Measurements from ENCODE around the gene MDFIC. TPM values are rescaled to one million over a fixed set of nuclear protein-coding genes. Genes with fewer than 3 reads are reported as not detected.

The MDFIC gene
- total and polyA plus RNA-seq, 4 donors: 3.2 to 6.6 (median 5.3) TPM

DNA sequence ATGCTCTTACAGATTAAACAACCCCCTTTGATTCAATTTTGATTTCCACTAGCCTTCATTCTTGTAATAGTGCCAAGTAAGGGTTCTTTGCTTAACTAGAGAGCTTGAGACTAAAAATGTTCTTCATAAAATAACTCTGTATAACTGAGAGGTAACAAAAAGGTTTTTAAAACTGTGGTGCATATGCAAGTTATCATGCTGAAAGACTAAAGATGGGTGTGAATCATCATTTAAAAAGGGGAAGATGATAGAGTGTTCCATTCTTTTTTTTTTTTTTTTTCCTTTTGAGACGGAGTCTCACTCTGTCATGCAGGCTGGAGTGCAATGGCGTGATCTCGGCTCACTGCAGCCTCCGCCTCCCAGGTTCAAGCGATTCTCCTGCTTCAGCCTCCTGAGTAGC lies 11.1 kb downstream of the MDFIC start:
- WGBS: 94% methylated on average over 5 of the region's 5 CpGs
- Histone ChIP-seq H3K27ac (ENCODE audit: low read depth in 1 of 2, low read length in 2 of 2) (no peak overlapping the region), H3K36me3 (ENCODE audit: control insufficient read depth in 4 of 4, insufficient read depth in 3 of 4, low read depth in 1 of 4, low read length in 3 of 4) (peaks cover 0 to 4% (median 0%) of the 10 kb centered on the region in 4 donors), H3K4me3 (ENCODE audit: low read depth in 1 of 3, low read length in 3 of 3) (no peak overlapping the region), H3K9me3 (ENCODE audit: control insufficient read depth in 4 of 4, low read length in 3 of 4) (no peaks in the 10 kb centered on the region), H3K9ac (ENCODE audit: low read depth in 1 of 2, low read length in 2 of 2) (no peak overlapping the region), H3K4me1 (ENCODE audit: control insufficient read depth in 4 of 4, insufficient read depth in 4 of 4, low read length in 3 of 4) (peaks cover 0 to 5% (median 2%) of the 10 kb centered on the region in 4 donors), H3K27me3 (ENCODE audit: control insufficient read depth in 4 of 4, insufficient read depth in 4 of 4, low read length in 3 of 4) (no peaks in the 10 kb centered on the region)
- TF ChIP-seq NR2F2 (IDR thresholded peaks at IDR 0.05) (no peak), RAD21 (IDR thresholded peaks at IDR 0.05) (no peak), EGR1 (IDR thresholded peaks at IDR 0.05; ENCODE audit: low read depth in 2 of 2) (no peak), FOXA2 (IDR thresholded peaks at IDR 0.05) (no peak), FOXA1 (IDR thresholded peaks at IDR 0.05) (no peak), HNF4A (conservative IDR thresholded peaks at IDR 0.05) (no peak), TAF1 (conservative IDR thresholded peaks at IDR 0.05) (no peak), YY1 (IDR thresholded peaks at IDR 0.05) (no peak)
- TF ChIP-seq, protein P1, sequence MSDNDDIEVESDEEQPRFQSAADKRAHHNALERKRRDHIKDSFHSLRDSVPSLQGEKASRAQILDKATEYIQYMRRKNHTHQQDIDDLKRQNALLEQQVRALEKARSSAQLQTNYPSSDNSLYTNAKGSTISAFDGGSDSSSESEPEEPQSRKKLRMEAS (IDR thresholded peaks at IDR 0.05): no peak
- TF ChIP-seq, protein P2, sequence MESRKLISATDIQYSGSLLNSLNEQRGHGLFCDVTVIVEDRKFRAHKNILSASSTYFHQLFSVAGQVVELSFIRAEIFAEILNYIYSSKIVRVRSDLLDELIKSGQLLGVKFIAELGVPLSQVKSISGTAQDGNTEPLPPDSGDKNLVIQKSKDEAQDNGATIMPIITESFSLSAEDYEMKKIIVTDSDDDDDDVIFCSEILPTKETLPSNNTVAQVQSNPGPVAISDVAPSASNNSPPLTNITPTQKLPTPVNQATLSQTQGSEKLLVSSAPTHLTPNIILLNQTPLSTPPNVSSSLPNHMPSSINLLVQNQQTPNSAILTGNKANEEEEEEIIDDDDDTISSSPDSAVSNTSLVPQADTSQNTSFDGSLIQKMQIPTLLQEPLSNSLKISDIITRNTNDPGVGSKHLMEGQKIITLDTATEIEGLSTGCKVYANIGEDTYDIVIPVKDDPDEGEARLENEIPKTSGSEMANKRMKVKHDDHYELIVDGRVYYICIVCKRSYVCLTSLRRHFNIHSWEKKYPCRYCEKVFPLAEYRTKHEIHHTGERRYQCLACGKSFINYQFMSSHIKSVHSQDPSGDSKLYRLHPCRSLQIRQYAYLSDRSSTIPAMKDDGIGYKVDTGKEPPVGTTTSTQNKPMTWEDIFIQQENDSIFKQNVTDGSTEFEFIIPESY (IDR thresholded peaks at IDR 0.05): no peak
- TF ChIP-seq, protein P3, sequence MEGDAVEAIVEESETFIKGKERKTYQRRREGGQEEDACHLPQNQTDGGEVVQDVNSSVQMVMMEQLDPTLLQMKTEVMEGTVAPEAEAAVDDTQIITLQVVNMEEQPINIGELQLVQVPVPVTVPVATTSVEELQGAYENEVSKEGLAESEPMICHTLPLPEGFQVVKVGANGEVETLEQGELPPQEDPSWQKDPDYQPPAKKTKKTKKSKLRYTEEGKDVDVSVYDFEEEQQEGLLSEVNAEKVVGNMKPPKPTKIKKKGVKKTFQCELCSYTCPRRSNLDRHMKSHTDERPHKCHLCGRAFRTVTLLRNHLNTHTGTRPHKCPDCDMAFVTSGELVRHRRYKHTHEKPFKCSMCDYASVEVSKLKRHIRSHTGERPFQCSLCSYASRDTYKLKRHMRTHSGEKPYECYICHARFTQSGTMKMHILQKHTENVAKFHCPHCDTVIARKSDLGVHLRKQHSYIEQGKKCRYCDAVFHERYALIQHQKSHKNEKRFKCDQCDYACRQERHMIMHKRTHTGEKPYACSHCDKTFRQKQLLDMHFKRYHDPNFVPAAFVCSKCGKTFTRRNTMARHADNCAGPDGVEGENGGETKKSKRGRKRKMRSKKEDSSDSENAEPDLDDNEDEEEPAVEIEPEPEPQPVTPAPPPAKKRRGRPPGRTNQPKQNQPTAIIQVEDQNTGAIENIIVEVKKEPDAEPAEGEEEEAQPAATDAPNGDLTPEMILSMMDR (IDR thresholded peaks at IDR 0.05; ENCODE audit: low read depth, low read length, missing input control): no peak
- TF ChIP-seq, protein P4, sequence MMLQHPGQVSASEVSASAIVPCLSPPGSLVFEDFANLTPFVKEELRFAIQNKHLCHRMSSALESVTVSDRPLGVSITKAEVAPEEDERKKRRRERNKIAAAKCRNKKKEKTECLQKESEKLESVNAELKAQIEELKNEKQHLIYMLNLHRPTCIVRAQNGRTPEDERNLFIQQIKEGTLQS (IDR thresholded peaks at IDR 0.05): no peak
- no peak for DNase-seq (ENCODE audit: low spot score)

DNA sequence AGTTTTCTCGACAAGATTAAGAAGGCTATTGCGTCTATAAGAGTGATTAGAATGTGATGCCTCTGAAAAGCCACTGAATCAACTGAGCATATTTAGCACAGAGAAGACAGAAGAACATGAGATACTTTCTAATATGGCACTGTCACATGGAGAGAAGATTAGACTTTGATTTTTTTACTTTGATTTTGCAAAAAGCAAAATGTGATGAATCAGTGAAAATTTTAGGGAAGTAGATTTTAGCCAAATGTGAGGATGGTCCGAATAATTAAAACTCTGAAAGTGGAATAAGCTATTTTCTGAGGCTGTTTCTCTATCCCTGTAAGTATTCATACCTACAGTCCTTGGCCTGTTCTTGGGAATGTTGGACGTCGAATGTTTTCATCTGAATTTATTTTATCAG lies 11.8 kb downstream of the MDFIC start:
- Histone ChIP-seq H3K4me3 (ENCODE audit: low read depth in 1 of 3, low read length in 3 of 3) (no peak overlapping the region), H3K27me3 (ENCODE audit: control insufficient read depth in 4 of 4, insufficient read depth in 4 of 4, low read length in 3 of 4) (no peaks in the 10 kb centered on the region), H3K27ac (ENCODE audit: low read depth in 1 of 2, low read length in 2 of 2) (no peak overlapping the region), H3K36me3 (ENCODE audit: control insufficient read depth in 4 of 4, insufficient read depth in 3 of 4, low read depth in 1 of 4, low read length in 3 of 4) (peaks cover 0 to 4% (median 0%) of the 10 kb centered on the region in 4 donors), H3K9me3 (ENCODE audit: control insufficient read depth in 4 of 4, low read length in 3 of 4) (no peaks in the 10 kb centered on the region), H3K9ac (ENCODE audit: low read depth in 1 of 2, low read length in 2 of 2) (no peak overlapping the region), H3K4me1 (ENCODE audit: control insufficient read depth in 4 of 4, insufficient read depth in 4 of 4, low read length in 3 of 4) (peaks cover 0 to 5% (median 2%) of the 10 kb centered on the region in 4 donors)
- 92% methylated on average over 5 of the region's 5 CpGs for WGBS
- no peak for TF ChIP-seq FOXA1 (IDR thresholded peaks at IDR 0.05)
- DNase-seq (ENCODE audit: low spot score): no peak

DNA sequence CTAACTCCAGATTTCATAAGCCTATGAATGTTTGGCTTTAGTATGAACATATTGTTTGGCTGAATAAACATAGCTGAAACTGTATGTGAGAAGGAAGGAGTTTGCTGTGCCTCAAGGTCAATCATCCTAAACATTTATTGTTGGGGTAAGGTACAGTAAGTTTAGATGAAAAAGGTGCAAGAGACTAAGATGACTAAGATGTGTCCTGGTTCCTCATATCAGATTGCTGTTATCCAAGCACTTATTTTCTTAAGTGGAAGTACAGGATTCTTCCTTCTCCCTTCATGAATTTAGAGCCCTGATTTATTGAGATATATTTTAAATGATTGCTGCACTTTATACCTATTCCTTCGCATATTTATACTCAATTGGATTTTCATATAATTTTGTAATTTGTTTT lies 12.2 kb downstream of the MDFIC start:
- Histone ChIP-seq H3K4me3 (ENCODE audit: low read depth in 1 of 3, low read length in 3 of 3) (no peak overlapping the region), H3K4me1 (ENCODE audit: control insufficient read depth in 4 of 4, insufficient read depth in 4 of 4, low read length in 3 of 4) (peaks cover 0 to 5% (median 2%) of the 10 kb centered on the region in 4 donors), H3K27me3 (ENCODE audit: control insufficient read depth in 4 of 4, insufficient read depth in 4 of 4, low read length in 3 of 4) (no peaks in the 10 kb centered on the region), H3K9me3 (ENCODE audit: control insufficient read depth in 4 of 4, low read length in 3 of 4) (no peaks in the 10 kb centered on the region), H3K36me3 (ENCODE audit: control insufficient read depth in 4 of 4, insufficient read depth in 3 of 4, low read depth in 1 of 4, low read length in 3 of 4) (peaks cover 0 to 4% (median 0%) of the 10 kb centered on the region in 4 donors), H3K9ac (ENCODE audit: low read depth in 1 of 2, low read length in 2 of 2) (no peak overlapping the region), H3K27ac (ENCODE audit: low read depth in 1 of 2, low read length in 2 of 2) (no peak overlapping the region)
- WGBS: 93% methylated on average over 1 of the region's 1 CpG
- no peak for DNase-seq (ENCODE audit: low spot score)
- TF ChIP-seq GABPA (IDR thresholded peaks at IDR 0.05 in 1 of 2, conservative IDR thresholded peaks at IDR 0.05 in 1 of 2): no peak
- TF ChIP-seq JUND (IDR thresholded peaks at IDR 0.05): no peak
- TF ChIP-seq YY1 (IDR thresholded peaks at IDR 0.05): no peak
- TF ChIP-seq, protein P2 (IDR thresholded peaks at IDR 0.05): no peak
- no peak for TF ChIP-seq RAD21 (IDR thresholded peaks at IDR 0.05)
- TF ChIP-seq HNF4G (IDR thresholded peaks at IDR 0.05): no peak
- TF ChIP-seq FOXA2 (IDR thresholded peaks at IDR 0.05): no peak
- TF ChIP-seq HNF4A (conservative IDR thresholded peaks at IDR 0.05): no peak
- no peak for TF ChIP-seq NR2F2 (IDR thresholded peaks at IDR 0.05)
- TF ChIP-seq TAF1 (conservative IDR thresholded peaks at IDR 0.05): no peak
- TF ChIP-seq, protein P4 (IDR thresholded peaks at IDR 0.05): no peak
- TF ChIP-seq, protein P1 (IDR thresholded peaks at IDR 0.05): no peak
- no peak for TF ChIP-seq FOXA1 (IDR thresholded peaks at IDR 0.05)
- TF ChIP-seq, protein P5, sequence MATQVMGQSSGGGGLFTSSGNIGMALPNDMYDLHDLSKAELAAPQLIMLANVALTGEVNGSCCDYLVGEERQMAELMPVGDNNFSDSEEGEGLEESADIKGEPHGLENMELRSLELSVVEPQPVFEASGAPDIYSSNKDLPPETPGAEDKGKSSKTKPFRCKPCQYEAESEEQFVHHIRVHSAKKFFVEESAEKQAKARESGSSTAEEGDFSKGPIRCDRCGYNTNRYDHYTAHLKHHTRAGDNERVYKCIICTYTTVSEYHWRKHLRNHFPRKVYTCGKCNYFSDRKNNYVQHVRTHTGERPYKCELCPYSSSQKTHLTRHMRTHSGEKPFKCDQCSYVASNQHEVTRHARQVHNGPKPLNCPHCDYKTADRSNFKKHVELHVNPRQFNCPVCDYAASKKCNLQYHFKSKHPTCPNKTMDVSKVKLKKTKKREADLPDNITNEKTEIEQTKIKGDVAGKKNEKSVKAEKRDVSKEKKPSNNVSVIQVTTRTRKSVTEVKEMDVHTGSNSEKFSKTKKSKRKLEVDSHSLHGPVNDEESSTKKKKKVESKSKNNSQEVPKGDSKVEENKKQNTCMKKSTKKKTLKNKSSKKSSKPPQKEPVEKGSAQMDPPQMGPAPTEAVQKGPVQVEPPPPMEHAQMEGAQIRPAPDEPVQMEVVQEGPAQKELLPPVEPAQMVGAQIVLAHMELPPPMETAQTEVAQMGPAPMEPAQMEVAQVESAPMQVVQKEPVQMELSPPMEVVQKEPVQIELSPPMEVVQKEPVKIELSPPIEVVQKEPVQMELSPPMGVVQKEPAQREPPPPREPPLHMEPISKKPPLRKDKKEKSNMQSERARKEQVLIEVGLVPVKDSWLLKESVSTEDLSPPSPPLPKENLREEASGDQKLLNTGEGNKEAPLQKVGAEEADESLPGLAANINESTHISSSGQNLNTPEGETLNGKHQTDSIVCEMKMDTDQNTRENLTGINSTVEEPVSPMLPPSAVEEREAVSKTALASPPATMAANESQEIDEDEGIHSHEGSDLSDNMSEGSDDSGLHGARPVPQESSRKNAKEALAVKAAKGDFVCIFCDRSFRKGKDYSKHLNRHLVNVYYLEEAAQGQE (IDR thresholded peaks at IDR 0.05): no peak

Measured in liver (tissue), 9 donors.